Stimulated activated CD8-positive, alpha-beta memory T cell treated with anti-CD3 and anti-CD28 coated beads, Interleukin-4, amount 100 ng/mL, for 24 hours (primary cell): ENCODE data around the gene SUMO1.
"Not testable (repeated sequence)": the region's sequence is repeated elsewhere in the genome, so short reads cannot be mapped to it uniquely, and the experiment has no call there.

ENCODE experiments used
- DNase-seq: peaks from one replicate; pipeline ENCODE4 v3.0.0-alpha.2; 2020; ENCODE audit warnings: low read depth

Gene SUMO1

DNA sequence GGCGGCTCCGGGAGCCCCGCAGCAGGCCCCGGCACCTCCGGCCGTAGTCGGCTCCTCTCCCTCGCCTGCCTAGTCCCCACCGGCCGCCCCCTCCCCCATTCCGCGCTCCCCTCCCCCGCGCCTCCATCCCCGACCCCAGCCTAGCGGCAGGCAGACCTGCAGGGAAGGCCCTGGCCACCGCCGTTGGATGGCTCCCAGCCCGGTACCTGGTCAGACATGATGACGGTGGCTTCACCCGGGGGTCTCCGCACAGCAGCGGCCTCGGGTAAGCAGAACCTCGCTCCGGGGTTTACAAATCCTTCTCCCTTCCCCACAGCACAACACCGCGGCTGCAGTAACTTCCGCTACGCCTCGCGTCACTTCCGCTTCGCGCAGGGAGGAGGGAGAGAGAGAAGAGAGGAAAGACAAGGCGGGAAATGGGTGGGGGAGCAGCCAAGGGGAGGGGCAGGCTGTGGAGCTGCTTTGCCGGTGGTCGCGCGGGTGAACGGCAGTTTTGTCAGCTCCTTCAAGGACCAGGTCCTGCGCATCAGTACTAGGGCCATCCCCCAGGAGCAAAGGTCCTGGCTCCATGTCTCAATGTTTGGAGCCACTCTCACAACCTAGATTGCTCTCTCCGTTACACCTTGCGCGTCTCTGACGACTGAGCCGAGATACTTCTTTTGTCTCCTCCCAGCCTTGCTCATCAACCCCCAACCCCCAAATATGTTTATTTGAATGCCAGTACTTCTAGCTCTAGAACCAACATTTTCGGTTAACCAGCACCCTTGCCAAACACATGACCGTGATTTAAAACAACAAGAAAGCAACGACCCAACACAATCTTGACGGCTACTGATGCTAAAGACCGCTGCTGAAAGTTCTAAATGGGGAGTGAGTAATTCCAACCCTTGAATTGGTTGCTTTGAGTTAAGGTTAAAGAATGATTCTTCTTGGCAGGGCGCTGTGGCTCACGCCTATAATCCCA is at the start of gene SUMO1:
Gene SUMO1, minus strand, starts transcription at position 364 of the 964 bp plus-strand sequence. Its CDS starts 146 bp downstream, at position 218.
- DNase-seq: peak; percentile 88

DNA sequence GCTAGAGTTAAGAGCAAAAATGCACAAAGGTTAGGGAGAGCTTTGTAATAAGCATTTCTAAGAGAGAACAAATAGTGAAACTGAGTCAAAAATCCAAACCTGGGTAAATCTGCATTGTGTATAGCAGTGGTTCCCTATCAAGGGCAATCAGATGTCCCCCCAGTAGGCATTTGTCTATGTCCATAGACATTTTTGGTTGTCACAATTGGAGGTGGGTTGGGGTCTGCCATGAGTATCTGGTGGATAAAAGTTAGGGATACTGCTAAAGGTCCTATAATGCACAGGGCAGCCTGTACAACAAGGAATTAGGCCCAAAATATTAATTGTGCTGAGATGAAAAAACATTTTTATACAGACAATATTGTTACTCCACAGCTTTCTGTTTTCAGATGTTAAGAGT is 48.2 kb upstream of the SUMO1 start:
- DNase-seq: no peak

DNA sequence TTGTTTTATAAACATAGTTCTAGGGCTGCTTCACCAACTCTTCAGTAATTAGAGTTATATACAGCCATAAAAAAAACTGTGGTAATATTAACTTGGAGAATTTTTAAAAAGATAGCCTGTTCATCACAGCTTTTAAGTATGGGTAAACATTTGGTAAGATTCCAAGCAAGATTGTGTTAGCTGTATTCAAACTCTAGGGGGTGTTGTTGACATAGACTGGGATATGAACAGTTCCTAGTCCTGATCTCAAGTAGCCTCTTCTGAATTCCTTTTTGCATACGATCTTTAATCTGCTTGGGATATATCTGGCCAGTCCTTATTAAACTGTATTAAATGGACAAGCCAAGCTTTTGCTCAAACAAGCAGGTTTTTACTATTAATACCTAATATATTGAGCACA is 40.5 kb upstream of the SUMO1 start:
- DNase-seq: no peak

GRCh38 chr2:202278036-202278760 is 39.8 kb upstream of the SUMO1 start:
- no peak for DNase-seq

GRCh38 chr2:202276078-202276720 is 37.8 kb upstream of the SUMO1 start:
- DNase-seq: not testable (repeated sequence)

DNA sequence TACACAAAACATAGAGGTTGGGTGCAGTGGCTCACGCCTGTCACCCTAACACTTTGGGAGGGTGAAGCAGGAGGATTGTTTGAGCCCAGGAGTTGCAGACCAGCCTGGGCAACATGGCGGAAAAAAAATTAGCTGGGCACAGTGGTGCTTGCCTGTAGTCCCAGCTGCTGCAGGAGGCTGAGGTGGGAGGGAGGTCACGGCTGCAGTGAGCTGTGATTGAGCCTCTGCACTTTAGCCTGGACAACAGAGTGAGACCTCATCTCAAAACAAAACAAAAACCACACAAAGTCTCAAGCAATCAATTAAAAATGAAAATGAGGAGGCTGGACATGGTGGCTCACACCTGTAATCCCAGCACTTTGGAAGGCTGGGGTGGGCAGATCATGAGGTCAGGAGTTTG is 32.1 kb upstream of the SUMO1 start:
- no peak for DNase-seq

DNA sequence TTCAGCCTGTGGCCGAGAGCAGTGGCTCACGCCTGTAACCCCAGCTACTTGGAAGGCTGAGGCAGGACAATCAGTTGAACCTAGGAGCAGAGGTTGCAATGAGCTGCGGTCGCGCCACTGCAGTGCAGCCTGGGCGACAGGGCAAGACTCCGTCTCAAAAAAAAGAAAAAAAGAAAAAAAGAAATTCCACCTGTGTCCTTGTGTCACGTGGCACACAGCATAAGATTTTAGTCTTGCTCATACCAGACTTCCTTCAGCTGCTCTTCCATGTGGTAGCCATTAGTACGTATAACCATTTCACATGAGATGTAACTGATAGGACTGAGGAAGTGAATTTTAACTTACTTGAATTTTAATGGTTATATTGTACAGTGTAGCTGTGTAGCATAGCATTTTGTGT is 31.2 kb upstream of the SUMO1 start:
- DNase-seq: no peak

DNA sequence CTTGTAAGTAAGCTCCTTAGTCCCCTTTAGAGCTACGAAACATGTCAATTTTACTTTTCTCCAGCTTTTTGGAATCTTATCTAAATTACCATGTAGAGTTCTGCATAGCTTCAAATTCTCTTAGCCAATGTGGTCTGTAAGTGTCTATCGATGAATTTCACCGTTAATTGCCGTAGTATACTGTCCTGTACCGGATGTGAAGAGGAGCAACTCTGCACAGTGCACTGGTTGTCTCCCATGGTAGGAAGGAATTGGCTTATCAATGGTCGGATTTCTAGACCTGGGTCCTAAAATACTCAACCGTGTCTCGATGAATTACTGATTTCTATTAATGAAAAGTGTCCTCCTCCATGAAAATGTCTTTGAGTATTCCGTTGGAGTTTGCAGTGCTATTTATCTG is 29.1 kb upstream of the SUMO1 start:
- DNase-seq: no peak

- peak; percentile 80 for DNase-seq
Observed at GRCh38 chr2:202265467-202266277, 27.3 kb upstream of the SUMO1 start, which contains the start of gene NOP58. TSS of gene NOP58 (plus strand) at chr2:202265763. CDS start at chr2:202265942, 179 bp downstream.

DNA sequence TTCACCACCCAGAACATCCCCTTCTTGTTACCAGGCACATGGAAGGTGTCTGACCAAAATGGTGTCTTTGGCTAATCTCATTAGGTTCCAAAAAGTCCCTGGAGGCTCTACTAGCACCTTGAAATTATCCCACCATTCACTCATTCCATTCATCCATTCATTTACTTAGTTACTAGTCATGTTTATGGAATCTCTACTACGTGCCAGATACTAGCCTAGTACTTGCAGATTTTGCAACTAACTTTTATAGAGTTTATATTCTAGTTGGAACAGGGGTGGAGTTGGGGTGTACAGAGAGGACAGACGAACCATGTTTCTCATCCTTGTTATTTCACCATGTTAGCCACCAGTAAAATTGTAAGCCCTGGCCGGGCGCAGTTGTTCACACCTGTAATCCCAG is 23.1 kb upstream of the SUMO1 start:
- DNase-seq: no peak

DNA sequence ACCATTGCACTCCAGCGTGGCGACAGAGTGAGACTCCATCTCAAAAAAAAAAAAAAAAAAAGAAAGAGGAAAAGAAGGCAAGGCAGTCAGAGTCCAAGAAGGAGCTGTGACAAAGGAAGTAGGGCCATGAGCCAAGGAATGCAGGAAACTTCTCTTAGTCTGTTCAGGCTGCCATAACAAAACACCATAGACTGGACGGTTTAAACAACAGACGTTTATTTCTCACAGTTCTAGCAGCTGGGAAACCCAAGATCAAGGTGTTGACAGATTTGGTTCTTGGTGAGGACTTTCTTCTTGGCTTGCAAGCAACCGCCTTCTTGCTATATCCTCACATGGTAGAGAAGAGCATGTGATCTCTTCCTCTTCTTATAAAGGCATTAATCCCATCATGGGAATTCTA is 13.1 kb upstream of the SUMO1 start:
- no peak for DNase-seq

DNA sequence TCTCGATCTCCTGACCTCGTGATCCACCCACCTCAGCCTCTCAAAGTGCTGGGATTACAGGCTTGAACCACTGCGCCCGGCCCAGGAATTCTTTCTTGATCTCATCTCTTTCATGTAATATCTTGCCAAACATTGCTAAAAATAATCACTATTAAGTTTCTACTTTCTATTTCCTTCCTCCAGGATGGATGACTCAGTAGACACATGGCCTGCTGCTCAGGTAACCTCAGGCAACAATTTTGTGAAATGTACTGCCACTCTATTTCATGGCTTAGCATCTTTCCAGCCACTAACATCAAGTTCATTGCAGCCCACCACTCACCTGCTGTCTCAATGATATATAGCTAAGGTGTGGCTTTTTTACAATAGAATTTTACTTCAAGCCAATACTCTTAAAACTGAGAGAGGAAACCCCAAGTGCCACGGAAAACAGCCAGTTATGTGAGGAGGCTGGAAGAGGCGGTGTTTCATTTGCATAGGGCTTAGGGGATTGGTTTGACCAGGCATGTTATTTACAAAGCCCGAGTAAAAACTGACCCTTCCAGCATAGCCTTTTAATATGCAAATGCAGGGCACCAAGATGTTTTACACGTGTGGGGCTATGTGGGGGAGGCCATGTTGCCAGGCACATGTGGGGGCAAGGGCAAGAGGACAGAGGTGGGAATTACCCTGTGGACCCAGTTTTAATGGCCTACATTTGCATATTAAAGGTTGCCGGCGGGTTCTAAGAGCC is 11.3 kb upstream of the SUMO1 start:
- DNase-seq: no peak

- not testable (repeated sequence) for DNase-seq
Observed at GRCh38 chr2:202247710-202248109, 9.3 kb upstream of the SUMO1 start.

- peak; percentile 2 for DNase-seq
Observed at GRCh38 chr2:202237787-202238233, 587 bp downstream of the SUMO1 start.

GRCh38 chr2:202221873-202222272 is 16.5 kb downstream of the SUMO1 start:
- no peak for DNase-seq

GRCh38 chr2:202215179-202215578 is 23.2 kb downstream of the SUMO1 start:
- no peak for DNase-seq

DNA sequence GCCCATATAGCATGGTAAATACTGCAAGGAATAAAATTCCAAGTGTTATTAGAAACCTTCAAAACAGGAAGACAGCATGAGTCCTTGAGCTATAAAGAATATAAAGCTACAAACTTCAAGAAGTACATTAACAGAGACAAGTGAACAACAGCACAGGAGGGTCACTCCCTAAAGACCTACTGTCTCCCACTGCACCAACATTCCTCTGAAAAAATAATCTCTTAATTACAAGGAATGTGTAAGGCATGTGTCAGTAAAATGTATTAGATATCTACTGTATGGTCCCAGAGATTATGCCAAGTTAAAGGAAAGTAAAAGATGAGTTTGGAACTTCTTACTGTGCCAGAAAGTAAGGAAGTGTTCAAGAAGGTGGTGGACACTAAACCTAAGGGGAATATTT is 29.9 kb downstream of the SUMO1 start:
- DNase-seq: no peak

DNA sequence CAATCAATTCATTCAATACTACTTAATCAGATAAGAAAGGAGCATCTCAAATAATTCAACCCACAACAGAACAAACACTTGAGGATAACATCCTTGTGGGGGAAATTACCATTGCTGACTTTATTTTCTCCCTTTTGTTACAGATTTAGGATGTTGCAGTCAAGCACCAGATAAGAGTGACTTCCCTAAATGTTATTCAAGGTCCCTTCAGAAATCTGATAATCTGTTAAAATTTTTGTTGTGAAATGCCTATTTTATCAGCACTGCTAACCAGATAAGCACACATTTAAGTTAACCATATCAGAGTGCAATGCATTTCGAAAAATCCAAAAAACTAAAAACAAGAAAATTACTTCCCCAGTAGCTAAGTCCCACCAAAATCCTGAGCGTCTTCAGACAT is 33.5 kb downstream of the SUMO1 start:
- no peak for DNase-seq

GRCh38 chr2:202203348-202203747 is 35.0 kb downstream of the SUMO1 start:
- no peak for DNase-seq

DNA sequence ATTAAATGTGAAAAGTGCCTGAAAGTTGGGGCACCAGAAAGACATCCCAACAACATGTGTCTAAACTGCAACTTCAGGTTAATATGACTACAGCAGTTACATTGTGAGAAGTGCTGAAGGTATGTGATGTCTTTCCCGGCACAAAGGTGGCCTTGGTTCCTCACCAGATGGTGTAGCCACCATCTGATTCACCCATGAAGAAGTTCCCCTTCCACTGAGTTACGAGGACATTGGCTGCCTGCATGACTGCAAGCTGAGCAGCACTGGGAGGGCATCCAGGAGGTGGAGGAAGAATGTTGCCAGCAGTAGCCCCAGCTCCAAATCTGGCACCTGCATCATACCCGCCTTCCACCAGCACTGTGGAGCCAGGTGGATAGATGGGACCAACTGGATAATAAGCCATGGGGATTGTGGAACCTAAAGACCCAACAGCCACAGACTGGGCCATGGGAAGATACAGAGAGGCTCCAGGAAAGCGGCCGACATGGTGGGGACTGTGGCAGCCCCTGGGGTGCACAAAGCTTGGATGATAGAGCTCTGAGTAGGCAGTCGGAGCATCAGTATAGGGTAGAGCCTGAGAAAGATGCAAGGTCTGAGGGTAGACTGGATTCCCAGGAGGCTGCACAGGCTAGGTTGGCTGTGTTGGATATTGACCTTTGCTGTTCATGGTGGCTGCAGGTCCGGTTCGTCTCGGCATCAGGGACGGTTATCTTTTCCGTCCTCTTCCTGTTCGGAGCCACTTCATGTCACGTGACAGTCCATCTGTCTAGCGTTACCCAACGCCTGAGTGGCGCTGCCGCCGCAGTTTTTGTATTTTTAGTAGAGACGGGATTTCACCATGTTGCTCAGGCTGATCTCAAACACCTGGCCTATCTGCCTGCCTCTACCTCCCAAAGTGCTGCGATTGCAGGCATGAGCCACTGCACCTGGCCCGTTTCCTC is 36.9 kb downstream of the SUMO1 start:
- DNase-seq: no peak
